Muscle layer of duodenum (tissue), 2 donors: ENCODE measurements around the gene RAF1.

Experiments used
- H3K27ac ChIP-seq: one replicate; pipeline ENCODE4 v1.7.0; 2013; ENCODE audit warnings: mild to moderate bottlenecking, low read length
- H3K27me3 ChIP-seq: one replicate; pipeline ENCODE4 v1.7.0; 2013; ENCODE audit warnings: low read depth, mild to moderate bottlenecking, control low read depth, low read length
- H3K36me3 ChIP-seq, 2 donors: one replicate each; pipeline ENCODE4 v1.7.0; 2013; ENCODE audit warnings: low read length in 2 of 2, control low read depth in 1 of 2, mild to moderate bottlenecking in 1 of 2; ENCODE audit not compliant: insufficient read depth in 2 of 2, control insufficient read depth in 1 of 2
- H3K4me1 ChIP-seq, 2 donors: one replicate each; pipeline ENCODE4 v1.7.0; 2013; ENCODE audit warnings: low read length in 2 of 2, mild to moderate bottlenecking in 2 of 2, control low read depth in 1 of 2, moderate library complexity in 1 of 2; ENCODE audit not compliant: insufficient read depth in 2 of 2, control insufficient read depth in 1 of 2
- H3K4me3 ChIP-seq, 2 donors: one replicate each; pipeline ENCODE4 v1.7.0; 2013; ENCODE audit warnings: low read length in 2 of 2, low read depth in 1 of 2, mild to moderate bottlenecking in 1 of 2
- H3K9me3 ChIP-seq, 2 donors: one replicate each; pipeline ENCODE4 v1.7.0; 2013; ENCODE audit warnings: low read length in 2 of 2, control low read depth in 1 of 2, mild to moderate bottlenecking in 1 of 2; ENCODE audit not compliant: control insufficient read depth in 1 of 2
- donor health status: healthy.

Gene RAF1

DNA sequence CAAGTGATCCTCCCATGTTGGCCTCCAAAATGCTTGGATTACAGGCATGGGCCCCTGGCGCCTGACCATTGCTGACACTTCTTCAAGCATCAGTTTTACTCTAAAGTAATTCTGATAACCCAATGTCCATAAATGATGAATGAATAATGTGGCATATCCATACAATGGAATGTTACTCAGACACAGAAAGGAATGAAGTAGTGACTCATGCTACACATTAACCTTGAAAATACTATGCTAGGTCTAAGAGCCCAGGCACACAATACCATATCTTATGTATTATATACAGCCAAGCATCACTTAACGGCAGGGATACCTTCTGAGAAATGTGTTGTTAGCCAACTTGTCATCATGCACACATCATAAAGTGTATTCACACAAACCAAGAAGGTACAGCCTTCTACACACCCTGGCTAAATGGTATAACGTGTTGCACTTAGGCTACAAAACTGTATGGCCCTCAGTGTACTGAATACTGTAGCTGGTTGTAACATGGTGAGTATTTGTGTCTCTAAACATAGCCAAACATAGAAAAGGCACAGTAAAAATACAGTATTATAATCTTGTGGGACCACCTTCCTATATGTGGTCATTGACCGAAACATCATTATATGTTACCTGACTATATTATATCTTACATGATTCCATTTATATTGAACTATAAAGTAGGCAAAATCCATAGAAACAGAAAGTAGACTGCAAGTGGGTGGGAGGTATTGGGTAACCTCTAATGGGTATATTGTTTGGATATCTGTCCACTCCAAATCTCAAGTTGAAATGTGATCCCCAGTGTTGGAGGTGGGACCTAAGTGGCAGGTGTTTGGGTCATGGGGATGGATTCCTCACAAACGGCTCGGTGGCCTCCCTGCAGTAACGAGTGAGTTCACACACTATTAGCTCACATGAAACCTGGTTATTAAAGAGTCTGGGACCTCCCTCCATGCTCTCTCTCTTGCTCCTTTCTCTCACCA, 75.6 kb downstream of the RAF1 start:
- no peaks in the 10 kb centered on the region for H3K27me3 ChIP-seq
- H3K27ac ChIP-seq = no peak overlapping the region
- no peak overlapping the region for H3K4me3 ChIP-seq
- no peaks in the 10 kb centered on the region for H3K4me1 ChIP-seq
- peaks cover 54 to 79% of the 10 kb centered on the region in 2 donors for H3K36me3 ChIP-seq
- no peaks in the 10 kb centered on the region for H3K9me3 ChIP-seq

DNA sequence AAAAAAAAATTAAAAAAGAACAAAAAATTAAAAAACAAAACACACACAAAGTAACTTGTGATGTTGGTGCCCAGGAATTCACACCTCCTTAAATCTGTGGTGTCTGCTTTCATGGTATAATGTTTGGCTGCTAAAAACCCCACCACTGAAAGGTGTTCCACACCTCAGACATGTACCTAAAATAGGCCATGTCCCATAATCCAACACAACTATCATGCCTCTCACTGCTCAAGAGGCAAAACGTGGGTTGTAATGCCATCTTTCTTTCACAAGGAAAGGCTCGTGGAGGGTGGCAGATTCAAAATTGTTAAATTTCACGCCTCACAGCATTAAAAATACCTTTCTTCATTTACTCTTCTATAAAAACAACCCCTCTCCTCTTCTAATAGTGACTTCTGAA, 77.5 kb downstream of the RAF1 start:
- H3K27ac ChIP-seq = no peak overlapping the region
- peaks cover 68 to 92% of the 10 kb centered on the region in 2 donors for H3K36me3 ChIP-seq

DNA sequence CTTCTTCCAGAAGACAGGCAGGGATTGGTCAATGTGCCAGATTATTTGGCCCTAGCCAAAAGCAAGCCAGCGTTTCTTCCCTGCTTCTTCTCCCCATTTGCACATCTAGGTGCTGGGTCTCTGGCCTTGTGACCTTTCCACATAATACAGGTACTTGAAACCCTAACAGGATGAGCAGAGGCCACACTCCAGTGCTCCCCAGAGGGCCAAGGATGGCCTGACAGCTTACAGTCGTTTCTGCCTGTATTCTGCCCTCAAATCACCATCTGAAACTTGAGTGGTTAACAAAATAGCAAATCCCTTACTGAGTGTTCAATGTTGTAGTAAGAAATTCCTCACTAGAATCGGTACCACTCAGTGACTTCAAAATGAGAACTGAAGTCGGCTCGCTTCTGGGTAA, 77.9 kb downstream of the RAF1 start:
- H3K36me3 ChIP-seq = peaks cover 67 to 91% of the 10 kb centered on the region in 2 donors
- H3K27me3 ChIP-seq = no peaks in the 10 kb centered on the region
- no peak overlapping the region for H3K27ac ChIP-seq
- no peak overlapping the region for H3K4me3 ChIP-seq
- H3K4me1 ChIP-seq = no peaks in the 10 kb centered on the region
- H3K9me3 ChIP-seq = no peaks in the 10 kb centered on the region

More for the DNA sequence above, 77.5 kb downstream of the RAF1 start:
- Histone ChIP-seq H3K27me3 (no peaks in the 10 kb centered on the region), H3K4me1 (no peaks in the 10 kb centered on the region), H3K4me3 (no peak overlapping the region), H3K9me3 (no peaks in the 10 kb centered on the region)

DNA sequence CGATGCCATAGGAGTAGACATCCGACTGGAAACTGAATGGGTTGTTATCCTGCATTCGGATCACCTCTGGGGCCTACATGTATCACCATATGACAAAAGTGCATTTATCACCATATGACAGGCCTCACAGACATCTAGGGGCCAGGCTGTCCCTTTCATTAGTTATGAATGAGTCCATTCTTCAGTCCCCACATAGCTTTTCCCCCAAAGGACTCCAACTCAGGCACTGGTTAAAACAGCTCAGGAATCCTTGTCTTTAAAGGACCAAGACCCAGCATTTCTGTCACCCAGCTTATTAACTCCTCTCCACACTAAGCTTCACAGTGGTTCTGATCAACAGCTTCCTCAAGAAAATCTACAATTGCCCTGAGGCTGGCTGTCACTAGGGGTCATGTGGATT, 78.7 kb downstream of the RAF1 start:
- H3K27me3 ChIP-seq = no peaks in the 10 kb centered on the region
- peaks cover 60 to 83% of the 10 kb centered on the region in 2 donors for H3K36me3 ChIP-seq
- H3K4me1 ChIP-seq = no peaks in the 10 kb centered on the region
- no peak overlapping the region for H3K4me3 ChIP-seq
- no peak overlapping the region for H3K27ac ChIP-seq
- H3K9me3 ChIP-seq = no peaks in the 10 kb centered on the region

DNA sequence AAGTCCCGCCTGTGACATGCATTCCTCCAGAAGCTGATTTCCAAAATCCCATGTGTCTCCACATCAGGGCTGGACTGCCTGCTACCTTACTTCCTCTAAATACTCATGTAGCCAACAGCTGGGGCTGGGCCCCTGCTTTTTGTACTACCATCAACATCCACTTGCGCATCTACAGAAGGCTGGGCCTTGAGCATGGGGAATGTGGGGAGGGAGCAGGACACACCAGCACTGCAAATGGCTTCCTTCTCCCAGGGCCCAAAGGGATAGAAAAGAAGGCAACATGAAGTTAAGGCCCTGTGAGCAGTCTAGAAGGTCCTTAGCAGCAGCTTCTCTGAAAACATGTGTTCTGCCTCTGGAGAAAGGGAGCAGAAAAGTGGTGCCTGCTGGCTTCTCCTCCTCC, 79.8 kb downstream of the RAF1 start:
- Histone ChIP-seq H3K36me3 (peaks cover 60 to 80% of the 10 kb centered on the region in 2 donors), H3K4me1 (no peaks in the 10 kb centered on the region), H3K27ac (no peak overlapping the region), H3K4me3 (no peak overlapping the region), H3K9me3 (no peaks in the 10 kb centered on the region), H3K27me3 (no peaks in the 10 kb centered on the region)

DNA sequence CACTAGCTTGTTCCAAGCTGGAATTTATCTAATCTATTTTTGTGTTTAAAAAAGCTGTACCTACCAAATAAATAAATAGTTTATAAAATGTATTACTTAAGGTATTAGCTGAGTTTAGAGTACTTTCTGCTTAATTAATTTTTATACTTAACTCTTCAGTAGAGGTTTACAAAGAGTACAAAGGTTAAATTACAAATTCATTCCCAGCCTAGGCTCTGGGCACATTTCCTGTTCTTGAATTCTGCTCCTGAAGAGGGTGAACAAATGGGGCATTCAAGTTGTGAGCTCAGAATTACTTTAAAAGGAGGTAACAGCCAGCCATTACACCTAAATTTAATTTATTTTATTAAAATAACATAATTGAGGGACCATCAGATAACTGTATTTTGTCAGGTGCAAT, 80.6 kb downstream of the RAF1 start:
- Histone ChIP-seq H3K27ac (no peak overlapping the region), H3K9me3 (no peaks in the 10 kb centered on the region), H3K27me3 (no peaks in the 10 kb centered on the region), H3K4me3 (no peak overlapping the region), H3K4me1 (no peaks in the 10 kb centered on the region), H3K36me3 (peaks cover 55 to 79% of the 10 kb centered on the region in 2 donors)

DNA sequence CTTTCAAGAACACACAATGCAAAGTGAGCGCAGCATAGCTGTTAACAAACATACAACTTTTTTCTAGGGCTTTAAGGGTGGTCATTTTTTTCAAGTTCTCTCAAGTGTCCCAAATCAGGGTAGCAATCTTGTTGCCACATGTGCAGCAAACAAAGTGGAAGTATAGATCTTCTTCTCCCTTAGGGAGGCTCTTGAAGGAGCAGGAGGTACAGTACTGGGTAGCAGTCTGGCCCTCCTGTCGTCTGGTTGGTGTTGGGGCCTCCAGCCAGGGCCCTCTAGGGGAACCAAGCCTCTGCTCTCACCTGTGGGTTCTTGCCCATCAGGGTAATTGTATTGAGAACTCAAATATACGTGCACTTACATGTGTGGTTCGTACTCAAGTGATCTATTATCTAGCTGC, 81.2 kb downstream of the RAF1 start:
- H3K27me3 ChIP-seq = no peaks in the 10 kb centered on the region
- H3K4me1 ChIP-seq = no peaks in the 10 kb centered on the region
- H3K4me3 ChIP-seq = no peak overlapping the region
- no peak overlapping the region for H3K27ac ChIP-seq
- H3K36me3 ChIP-seq = peaks cover 51 to 79% of the 10 kb centered on the region in 2 donors
- H3K9me3 ChIP-seq = no peaks in the 10 kb centered on the region

DNA sequence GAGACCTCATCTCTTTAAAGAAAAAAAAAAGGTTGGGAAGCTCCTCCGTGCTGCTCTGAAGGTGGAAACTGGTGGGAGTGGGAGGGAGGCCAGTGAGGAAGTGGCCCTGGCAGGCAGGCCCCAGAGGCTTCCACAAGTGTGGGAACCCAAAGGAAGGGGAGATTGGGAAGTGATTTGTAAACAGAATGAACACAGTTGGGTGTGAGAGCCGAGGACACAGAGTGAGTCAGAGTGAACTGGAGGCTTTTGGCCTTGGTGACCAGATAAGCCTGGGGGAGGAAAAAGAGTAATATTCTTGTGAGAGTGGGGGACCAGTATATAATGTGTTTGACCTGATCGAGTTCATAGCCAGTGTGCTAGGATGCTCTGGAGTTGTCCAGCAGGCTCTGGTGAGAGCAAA, 84.0 kb downstream of the RAF1 start:
- no peaks in the 10 kb centered on the region for H3K9me3 ChIP-seq
- no peak overlapping the region for H3K4me3 ChIP-seq
- H3K4me1 ChIP-seq = no peaks in the 10 kb centered on the region
- H3K27me3 ChIP-seq = no peaks in the 10 kb centered on the region
- H3K36me3 ChIP-seq = peaks cover 52 to 84% of the 10 kb centered on the region in 2 donors
- H3K27ac ChIP-seq = no peak overlapping the region

DNA sequence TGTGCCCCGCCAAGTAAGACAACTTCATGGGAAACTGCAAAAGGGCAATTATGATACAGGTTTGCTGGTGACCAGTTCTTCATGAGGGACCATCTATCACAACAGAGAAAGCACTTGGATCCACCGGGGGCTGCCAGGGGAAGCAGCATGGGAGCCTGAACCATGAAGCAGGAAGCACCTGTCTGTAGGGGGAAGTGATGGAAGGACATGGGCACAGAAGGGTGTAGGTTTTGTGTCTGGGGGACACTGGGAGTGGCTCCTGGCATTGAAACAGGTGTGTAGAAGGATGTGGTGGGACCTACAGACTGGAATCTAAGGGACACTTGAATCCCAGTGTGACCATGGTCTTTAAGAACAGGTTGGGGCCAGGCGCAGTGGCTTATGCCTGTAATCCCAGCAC, 84.5 kb downstream of the RAF1 start:
- H3K36me3 ChIP-seq = peaks cover 52 to 84% of the 10 kb centered on the region in 2 donors
- no peaks in the 10 kb centered on the region for H3K27me3 ChIP-seq
- H3K27ac ChIP-seq = no peak overlapping the region
- H3K4me1 ChIP-seq = no peaks in the 10 kb centered on the region
- H3K4me3 ChIP-seq = no peak overlapping the region
- no peaks in the 10 kb centered on the region for H3K9me3 ChIP-seq

DNA sequence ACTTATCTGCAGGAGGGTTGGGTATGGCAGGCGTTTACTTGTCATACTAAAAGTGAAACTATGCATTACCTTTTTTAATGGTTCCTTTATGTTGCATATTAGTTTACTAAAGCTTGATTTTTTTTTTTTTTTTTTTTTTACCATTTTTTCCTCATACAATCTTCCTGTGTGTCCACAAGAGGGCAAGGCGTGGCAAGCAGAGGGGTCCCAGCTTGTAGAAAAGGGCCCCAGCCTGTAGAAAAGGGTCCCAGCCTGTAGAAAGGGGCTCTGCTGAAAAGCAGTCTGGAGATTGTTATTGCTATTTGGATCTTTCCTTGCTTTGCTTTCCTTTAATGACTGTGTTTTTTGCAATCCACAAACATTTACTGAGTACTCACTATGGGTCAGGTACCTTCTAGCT, 85.2 kb downstream of the RAF1 start:
- Histone ChIP-seq H3K9me3 (no peaks in the 10 kb centered on the region), H3K36me3 (peaks cover 51 to 84% of the 10 kb centered on the region in 2 donors), H3K4me1 (no peaks in the 10 kb centered on the region), H3K4me3 (no peak overlapping the region), H3K27me3 (no peaks in the 10 kb centered on the region), H3K27ac (no peak overlapping the region)

DNA sequence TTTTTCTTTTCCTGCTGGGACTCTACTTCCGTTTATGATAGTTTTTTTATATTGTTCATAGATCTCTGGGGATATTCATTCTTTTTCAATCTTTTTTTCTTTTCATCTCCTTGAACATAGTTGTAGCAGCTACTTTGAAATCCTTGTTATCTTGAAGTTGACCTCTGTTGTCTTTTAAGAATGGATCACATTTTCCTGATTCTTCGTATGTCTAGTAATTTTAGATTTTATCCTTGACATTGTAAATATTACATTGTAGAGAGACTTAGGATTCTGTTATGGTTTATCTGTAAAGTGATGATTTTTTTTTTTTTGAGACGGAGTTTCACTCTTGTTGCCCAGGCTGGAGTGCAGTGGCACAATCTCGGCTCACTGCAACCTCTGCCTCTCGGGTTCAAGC, 86.5 kb downstream of the RAF1 start:
- Histone ChIP-seq H3K27ac (no peak overlapping the region), H3K4me1 (no peaks in the 10 kb centered on the region), H3K4me3 (no peak overlapping the region), H3K9me3 (no peaks in the 10 kb centered on the region), H3K36me3 (peaks cover 45 to 83% of the 10 kb centered on the region in 2 donors), H3K27me3 (no peaks in the 10 kb centered on the region)

DNA sequence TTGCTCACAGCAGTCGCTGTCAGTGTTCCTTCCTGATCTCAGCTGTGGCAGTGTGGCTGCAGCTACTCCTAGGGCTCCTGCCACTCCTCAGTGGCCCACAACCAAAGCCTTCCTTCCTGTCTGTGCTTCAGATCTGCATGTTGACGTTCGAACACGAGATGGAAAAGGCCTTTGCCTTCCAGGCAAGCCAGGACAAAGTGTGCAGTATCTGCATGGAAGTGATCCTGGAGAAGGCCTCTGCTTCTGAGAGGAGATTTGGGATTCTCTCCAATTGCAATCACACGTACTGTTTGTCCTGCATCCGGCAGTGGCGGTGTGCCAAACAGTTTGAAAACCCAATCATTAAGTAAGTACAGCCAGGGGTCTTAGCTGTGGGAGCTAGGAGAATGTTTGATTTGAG, 89.3 kb downstream of the RAF1 start:
- Histone ChIP-seq H3K36me3 (peaks cover 53 to 96% of the 10 kb centered on the region in 2 donors), H3K27me3 (no peaks in the 10 kb centered on the region), H3K9me3 (no peaks in the 10 kb centered on the region), H3K4me1 (no peaks in the 10 kb centered on the region), H3K4me3 (no peak overlapping the region), H3K27ac (no peak overlapping the region)
